GM06990 (cell line): Measurements from ENCODE around the gene PHACTR3.
"Not testable (repeated sequence)": the region's sequence is repeated elsewhere in the genome, so short reads cannot be mapped to it uniquely, and the experiment has no call there.

Source experiments
- DNase-seq: peaks from one replicate; pipeline ENCODE4 v3.0.0-alpha.2; 2011; ENCODE audit not compliant: insufficient read length; ENCODE audit errors: extremely low read depth
- H3K27me3 ChIP-seq: replicated peaks from 2 replicates; pipeline ENCODE4 v1.6.0; 2011; ENCODE audit warnings: low read length; ENCODE audit not compliant: control insufficient read depth, insufficient read depth
- H3K36me3 ChIP-seq: 2 replicates; pipeline ENCODE4 v1.5.1; 2011; ENCODE audit warnings: low read length; ENCODE audit not compliant: control insufficient read depth, insufficient read depth
- H3K4me3 ChIP-seq: replicated peaks from 2 replicates; pipeline ENCODE4 v1.5.1; 2011; ENCODE audit warnings: low read depth, mild to moderate bottlenecking, control low read depth, low read length
- CTCF ChIP-seq: IDR thresholded peaks from 2 replicates; pipeline ENCODE4 v1.5.1; 2011; ENCODE audit warnings: low read length, control low read depth, mild to moderate bottlenecking, inconsistent platforms; ENCODE audit not compliant: insufficient read depth, poor library complexity, severe bottlenecking

PHACTR3 gene

GRCh38 chr20:59848182-59848581 lies 243.8 kb downstream of the PHACTR3 start:
- H3K36me3 ChIP-seq: no peaks in the 10 kb centered on the region
- H3K4me3 ChIP-seq: no peak overlapping the region
- no peak for TF ChIP-seq CTCF
- H3K27me3 ChIP-seq: no peaks in the 10 kb centered on the region
- DNase-seq: no peak

GRCh38 chr20:59850018-59850641 lies 245.8 kb downstream of the PHACTR3 start:
- Histone ChIP-seq H3K27me3 (no peaks in the 10 kb centered on the region), H3K4me3 (no peak overlapping the region), H3K36me3 (no peaks in the 10 kb centered on the region)
- TF ChIP-seq CTCF: peak; percentile 58
- no peak for DNase-seq

- DNase-seq, H3K4me3 ChIP-seq, H3K27me3 ChIP-seq, H3K36me3 ChIP-seq: not testable (repeated sequence)
Observed at GRCh38 chr20:59856526-59856925, 252.2 kb downstream of the PHACTR3 start.

- DNase-seq, H3K27me3 ChIP-seq, H3K4me3 ChIP-seq, H3K36me3 ChIP-seq: not testable (repeated sequence)
Observed at GRCh38 chr20:59856941-59857340, 252.6 kb downstream of the PHACTR3 start.

- H3K36me3 ChIP-seq: no peaks in the 10 kb centered on the region
- TF ChIP-seq CTCF: no peak
Observed at GRCh38 chr20:59857966-59858365, 253.6 kb downstream of the PHACTR3 start.

GRCh38 chr20:59858425-59858824 lies 254.1 kb downstream of the PHACTR3 start:
- Histone ChIP-seq H3K4me3 (no peak overlapping the region), H3K27me3 (no peaks in the 10 kb centered on the region), H3K36me3 (no peaks in the 10 kb centered on the region)
- DNase-seq: no peak
- no peak for TF ChIP-seq CTCF

More at GRCh38 chr20:59857966-59858365, 253.6 kb downstream of the PHACTR3 start:
- no peaks in the 10 kb centered on the region for H3K27me3 ChIP-seq
- DNase-seq: no peak
- no peak overlapping the region for H3K4me3 ChIP-seq

GRCh38 chr20:59861401-59861800 lies 257.1 kb downstream of the PHACTR3 start:
- Histone ChIP-seq H3K36me3 (no peaks in the 10 kb centered on the region), H3K4me3 (no peak overlapping the region), H3K27me3 (no peaks in the 10 kb centered on the region)
- DNase-seq: no peak
- no peak for TF ChIP-seq CTCF
